ENCODE data around the gene MKI67.

GRCh38 chr10:128081222-128081621, 45.0 kb downstream of the MKI67 start:
- TF ChIP-seq RAD21 (IDR thresholded peaks at IDR 0.05; ENCODE audit: low read depth) (no peak), YY1 (IDR thresholded peaks at IDR 0.05; ENCODE audit: low read depth) (no peak), TAF1 (IDR thresholded peaks at IDR 0.05; ENCODE audit: low read depth) (no peak), TCF12 (IDR thresholded peaks at IDR 0.05; ENCODE audit: low read depth) (no peak), EP300 (IDR thresholded peaks at IDR 0.05; ENCODE audit: borderline replicate concordance) (no peak), ZBTB7A (IDR thresholded peaks at IDR 0.05; ENCODE audit: low read depth) (no peak), EGR1 (IDR thresholded peaks at IDR 0.05) (no peak), CEBPB (IDR thresholded peaks at IDR 0.05) (no peak)
- TF ChIP-seq, protein P1, sequence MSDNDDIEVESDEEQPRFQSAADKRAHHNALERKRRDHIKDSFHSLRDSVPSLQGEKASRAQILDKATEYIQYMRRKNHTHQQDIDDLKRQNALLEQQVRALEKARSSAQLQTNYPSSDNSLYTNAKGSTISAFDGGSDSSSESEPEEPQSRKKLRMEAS (IDR thresholded peaks at IDR 0.05), result no peak
- TF ChIP-seq, protein P2, sequence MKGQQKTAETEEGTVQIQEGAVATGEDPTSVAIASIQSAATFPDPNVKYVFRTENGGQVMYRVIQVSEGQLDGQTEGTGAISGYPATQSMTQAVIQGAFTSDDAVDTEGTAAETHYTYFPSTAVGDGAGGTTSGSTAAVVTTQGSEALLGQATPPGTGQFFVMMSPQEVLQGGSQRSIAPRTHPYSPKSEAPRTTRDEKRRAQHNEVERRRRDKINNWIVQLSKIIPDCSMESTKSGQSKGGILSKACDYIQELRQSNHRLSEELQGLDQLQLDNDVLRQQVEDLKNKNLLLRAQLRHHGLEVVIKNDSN (IDR thresholded peaks at IDR 0.05), result no peak
- TF ChIP-seq, protein P3, sequence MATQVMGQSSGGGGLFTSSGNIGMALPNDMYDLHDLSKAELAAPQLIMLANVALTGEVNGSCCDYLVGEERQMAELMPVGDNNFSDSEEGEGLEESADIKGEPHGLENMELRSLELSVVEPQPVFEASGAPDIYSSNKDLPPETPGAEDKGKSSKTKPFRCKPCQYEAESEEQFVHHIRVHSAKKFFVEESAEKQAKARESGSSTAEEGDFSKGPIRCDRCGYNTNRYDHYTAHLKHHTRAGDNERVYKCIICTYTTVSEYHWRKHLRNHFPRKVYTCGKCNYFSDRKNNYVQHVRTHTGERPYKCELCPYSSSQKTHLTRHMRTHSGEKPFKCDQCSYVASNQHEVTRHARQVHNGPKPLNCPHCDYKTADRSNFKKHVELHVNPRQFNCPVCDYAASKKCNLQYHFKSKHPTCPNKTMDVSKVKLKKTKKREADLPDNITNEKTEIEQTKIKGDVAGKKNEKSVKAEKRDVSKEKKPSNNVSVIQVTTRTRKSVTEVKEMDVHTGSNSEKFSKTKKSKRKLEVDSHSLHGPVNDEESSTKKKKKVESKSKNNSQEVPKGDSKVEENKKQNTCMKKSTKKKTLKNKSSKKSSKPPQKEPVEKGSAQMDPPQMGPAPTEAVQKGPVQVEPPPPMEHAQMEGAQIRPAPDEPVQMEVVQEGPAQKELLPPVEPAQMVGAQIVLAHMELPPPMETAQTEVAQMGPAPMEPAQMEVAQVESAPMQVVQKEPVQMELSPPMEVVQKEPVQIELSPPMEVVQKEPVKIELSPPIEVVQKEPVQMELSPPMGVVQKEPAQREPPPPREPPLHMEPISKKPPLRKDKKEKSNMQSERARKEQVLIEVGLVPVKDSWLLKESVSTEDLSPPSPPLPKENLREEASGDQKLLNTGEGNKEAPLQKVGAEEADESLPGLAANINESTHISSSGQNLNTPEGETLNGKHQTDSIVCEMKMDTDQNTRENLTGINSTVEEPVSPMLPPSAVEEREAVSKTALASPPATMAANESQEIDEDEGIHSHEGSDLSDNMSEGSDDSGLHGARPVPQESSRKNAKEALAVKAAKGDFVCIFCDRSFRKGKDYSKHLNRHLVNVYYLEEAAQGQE (IDR thresholded peaks at IDR 0.05; ENCODE audit: low read depth), result no peak

All from Ishikawa (cell line).